Keratinocyte (primary cell): ENCODE results near the gene PAX8.
"Not testable (repeated sequence)": the region's sequence is repeated elsewhere in the genome, so short reads cannot be mapped to it uniquely, and the experiment has no call there.

ENCODE experiments used
- EZH2 ChIP-seq: IDR thresholded peaks from one replicate; pipeline ENCODE4 v1.6.1; 2012; ENCODE audit warnings: inconsistent platforms, mild to moderate bottlenecking, low read length, moderate library complexity
- TF ChIP-seq, protein P1 (sequence below), 3 experiments: IDR thresholded peaks in 1 of 3; conservative IDR thresholded peaks in 1 of 3; optimal IDR thresholded peaks in 1 of 3; 2 replicates in 2 of 3; 3 replicates in 1 of 3; pipeline versions ENCODE3 to v1.5.1; 2011; ENCODE audit warnings: low read length in 3 of 3, mild to moderate bottlenecking in 3 of 3, moderate library complexity in 2 of 3, control low read depth in 1 of 3, inconsistent platforms in 1 of 3; ENCODE audit not compliant: insufficient read depth in 2 of 3; ENCODE audit errors: extremely low read depth in 1 of 3

DNA sequence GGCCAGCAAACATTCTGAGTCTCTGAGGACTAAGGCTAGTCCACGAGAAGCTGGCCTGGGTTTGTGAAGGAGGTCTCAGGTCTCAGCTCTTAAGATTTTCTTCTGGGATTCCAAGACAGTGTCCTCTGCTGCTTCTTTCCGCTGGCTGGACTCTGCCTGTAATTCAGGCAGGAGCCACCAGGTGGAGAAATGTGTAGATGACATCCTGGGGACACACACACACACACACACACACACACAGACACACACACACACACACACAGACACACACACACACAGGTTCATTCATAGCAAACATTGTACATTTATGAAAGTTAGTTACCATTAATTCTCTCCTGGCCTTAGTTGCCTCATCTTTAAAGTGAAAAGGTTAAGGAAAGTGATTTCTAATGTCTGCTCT lies 18.9 kb upstream of the PAX8 start:
- TF ChIP-seq EZH2: not testable (repeated sequence)
- TF ChIP-seq, protein P1, sequence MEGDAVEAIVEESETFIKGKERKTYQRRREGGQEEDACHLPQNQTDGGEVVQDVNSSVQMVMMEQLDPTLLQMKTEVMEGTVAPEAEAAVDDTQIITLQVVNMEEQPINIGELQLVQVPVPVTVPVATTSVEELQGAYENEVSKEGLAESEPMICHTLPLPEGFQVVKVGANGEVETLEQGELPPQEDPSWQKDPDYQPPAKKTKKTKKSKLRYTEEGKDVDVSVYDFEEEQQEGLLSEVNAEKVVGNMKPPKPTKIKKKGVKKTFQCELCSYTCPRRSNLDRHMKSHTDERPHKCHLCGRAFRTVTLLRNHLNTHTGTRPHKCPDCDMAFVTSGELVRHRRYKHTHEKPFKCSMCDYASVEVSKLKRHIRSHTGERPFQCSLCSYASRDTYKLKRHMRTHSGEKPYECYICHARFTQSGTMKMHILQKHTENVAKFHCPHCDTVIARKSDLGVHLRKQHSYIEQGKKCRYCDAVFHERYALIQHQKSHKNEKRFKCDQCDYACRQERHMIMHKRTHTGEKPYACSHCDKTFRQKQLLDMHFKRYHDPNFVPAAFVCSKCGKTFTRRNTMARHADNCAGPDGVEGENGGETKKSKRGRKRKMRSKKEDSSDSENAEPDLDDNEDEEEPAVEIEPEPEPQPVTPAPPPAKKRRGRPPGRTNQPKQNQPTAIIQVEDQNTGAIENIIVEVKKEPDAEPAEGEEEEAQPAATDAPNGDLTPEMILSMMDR (optimal IDR thresholded peaks at IDR 0.05 in 1 of 3, IDR thresholded peaks at IDR 0.05 in 1 of 3, conservative IDR thresholded peaks at IDR 0.05 in 1 of 3; ENCODE audit: extremely low read depth in 1 of 3, insufficient read depth in 2 of 3, low read length in 3 of 3): peak in 2 of 3 experiments; percentile 38 to 49
